Psoas muscle (tissue), 8 donors: ENCODE measurements around the gene FOXO1. TPM values are rescaled to one million over a fixed set of nuclear protein-coding genes. Genes with fewer than 3 reads are reported as not detected.

Experiments
- ATAC-seq, 4 donors: fragments of 200-7000 bp; cut with Tn5 transposase; one replicate each; pipeline ENCODE4 v1.9.1; 2020; ENCODE audit warnings: moderate library complexity in 3 of 4, mild to moderate bottlenecking in 2 of 4
- DNase-seq, 2 donors: peaks; one replicate each; pipeline ENCODE4 v3.0.0-alpha.2; 2020
- H3K27ac ChIP-seq: fragments of 200-600 bp; one replicate; pipeline ENCODE4 v1.8.0; 2022
- H3K27me3 ChIP-seq, 3 donors: fragments of 200-600 bp in 1 of 3; one replicate each; pipeline versions ENCODE4 v1.6.1 to v1.8.0; 2013 to 2022; ENCODE audit warnings: low read length in 2 of 3, mild to moderate bottlenecking in 2 of 3, moderate library complexity in 1 of 3; ENCODE audit not compliant: insufficient read depth in 3 of 3
- H3K36me3 ChIP-seq, 2 donors: fragments of 200-600 bp in 1 of 2; one replicate each; pipeline versions ENCODE4 v1.6.1 to v1.8.0; 2013 to 2022; ENCODE audit warnings: low read depth in 1 of 2, mild to moderate bottlenecking in 1 of 2, moderate library complexity in 1 of 2; ENCODE audit not compliant: insufficient read depth in 1 of 2
- H3K4me1 ChIP-seq: fragments of 200-600 bp; one replicate; pipeline ENCODE4 v1.8.0; 2022
- H3K4me3 ChIP-seq: fragments of 200-600 bp; one replicate; pipeline ENCODE4 v1.8.0; 2022; ENCODE audit warnings: mild to moderate bottlenecking
- H3K9me3 ChIP-seq: fragments of 200-600 bp; one replicate; pipeline ENCODE4 v1.8.0; 2022
- WGBS, 3 donors: extraction: QIAGEN DNeasy Blood & Tissue Kit; methylation state at CpG; one replicate each; pipeline versions ENCODE4 v1.1.6 to v1.1.7; 2013; 5-methylcytosine and 5-hydroxymethylcytosine counted together
- intact Hi-C, 2 donors: fragments of 100-400 bp; cut with DNase I; formaldehyde crosslinking; loops; one replicate each; pipeline versions ENCODE4 v1.11.0 to v1.14.2; 2022
- polyA plus RNA-seq, 3 donors: library from polyadenylated mRNA; stranded (reverse); fragments of 200-250 nt; gene quantifications; one replicate each; pipeline ENCODE4 v1.2.3, GENCODE V29; 2013
- total RNA-seq, 4 donors: library from RNA; stranded (reverse); fragmentation: NEBNext Ultra II Directional in 2 of 4; extraction: Animal tissue kit (Norgen Biotek cat#: 25700) in 2 of 4; gene quantifications; one replicate each; pipeline versions ENCODE4 v1.2.1 to v1.2.4, GENCODE V29; 2021 to 2023
- TF ChIP-seq, protein P1 (sequence below): fragments of 200-600 bp; IDR thresholded peaks from one replicate; pipeline ENCODE4 v1.8.0; 2022; ENCODE audit warnings: antibody characterized with exemption
- donor health status: healthy with polysubstance abuse.
- donor health status: DM: no; HTN: no; CAD: no; lungs with moderate emphysema.
- donor health status: Bipolar disorder and iron deficiency.
- donor health status: healthy.
- donor health status: DM: yes; HTN: yes; CAD: no.
- donor health status: DM: no; HTN: no; CAD: no.
- donor health status: DM: no; HTN: no; CAD: no.
- donor health status: DM: yes; HTN: yes; CAD: no.

The FOXO1 gene
- total and polyA plus RNA-seq, 7 donors, result 23.8 to 160 (median 68.3) TPM

GRCh38 chr13:40673414-40673813 lies 7.0 kb upstream of the FOXO1 start:
- Histone ChIP-seq H3K36me3 (no peaks in the 10 kb centered on the region), H3K27ac (peak overlapping the region; percentile 4), H3K27me3 (no peaks in the 10 kb centered on the region), H3K9me3 (no peaks in the 10 kb centered on the region), H3K4me3 (no peak overlapping the region), H3K4me1 (peaks cover 17% of the 10 kb centered on the region)
- intact Hi-C loops, result no loop called here
- no peak for DNase-seq
- no peak for ATAC-seq
- TF ChIP-seq, protein P1, sequence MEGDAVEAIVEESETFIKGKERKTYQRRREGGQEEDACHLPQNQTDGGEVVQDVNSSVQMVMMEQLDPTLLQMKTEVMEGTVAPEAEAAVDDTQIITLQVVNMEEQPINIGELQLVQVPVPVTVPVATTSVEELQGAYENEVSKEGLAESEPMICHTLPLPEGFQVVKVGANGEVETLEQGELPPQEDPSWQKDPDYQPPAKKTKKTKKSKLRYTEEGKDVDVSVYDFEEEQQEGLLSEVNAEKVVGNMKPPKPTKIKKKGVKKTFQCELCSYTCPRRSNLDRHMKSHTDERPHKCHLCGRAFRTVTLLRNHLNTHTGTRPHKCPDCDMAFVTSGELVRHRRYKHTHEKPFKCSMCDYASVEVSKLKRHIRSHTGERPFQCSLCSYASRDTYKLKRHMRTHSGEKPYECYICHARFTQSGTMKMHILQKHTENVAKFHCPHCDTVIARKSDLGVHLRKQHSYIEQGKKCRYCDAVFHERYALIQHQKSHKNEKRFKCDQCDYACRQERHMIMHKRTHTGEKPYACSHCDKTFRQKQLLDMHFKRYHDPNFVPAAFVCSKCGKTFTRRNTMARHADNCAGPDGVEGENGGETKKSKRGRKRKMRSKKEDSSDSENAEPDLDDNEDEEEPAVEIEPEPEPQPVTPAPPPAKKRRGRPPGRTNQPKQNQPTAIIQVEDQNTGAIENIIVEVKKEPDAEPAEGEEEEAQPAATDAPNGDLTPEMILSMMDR, result no peak

DNA sequence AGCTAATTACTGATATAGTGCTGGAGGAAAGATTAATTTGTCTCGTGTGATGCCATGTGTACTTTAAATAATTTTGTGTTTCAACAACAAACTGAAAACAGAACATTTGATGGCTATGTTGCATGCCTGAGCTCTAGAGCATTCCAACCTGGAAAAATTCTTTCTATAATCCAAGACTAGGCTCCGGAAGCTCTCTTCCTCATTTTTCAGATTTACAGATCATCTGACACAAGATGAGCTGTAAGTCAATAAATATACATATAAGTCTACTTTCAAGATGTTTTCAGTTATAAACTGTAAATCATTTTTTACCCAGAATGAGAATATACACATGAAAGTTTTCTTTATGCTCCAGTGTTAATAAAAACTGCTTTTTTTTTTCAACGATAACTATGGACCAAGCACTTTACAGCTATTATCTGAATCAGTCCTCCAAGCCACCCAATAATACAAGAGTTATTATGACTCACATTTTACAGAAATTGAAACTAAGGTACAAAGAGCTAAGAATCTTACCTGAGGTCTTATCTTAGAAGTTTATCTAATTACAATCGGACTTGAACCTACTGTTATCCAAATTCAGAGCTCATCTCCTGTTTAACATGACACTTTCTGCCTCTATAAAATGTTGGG lies 6.4 kb upstream of the FOXO1 start:
- TF ChIP-seq, protein P1, result no peak
- Histone ChIP-seq H3K9me3 (no peaks in the 10 kb centered on the region), H3K4me3 (no peak overlapping the region), H3K4me1 (peaks cover 23% of the 10 kb centered on the region), H3K27me3 (no peaks in the 10 kb centered on the region), H3K36me3 (no peaks in the 10 kb centered on the region), H3K27ac (peak overlapping the region; percentile 4)
- intact Hi-C loops, result no loop called here
- ATAC-seq (no peak), DNase-seq (no peak)
- WGBS, 3 donors, result 51 to 62% (median 60%) methylated on average over 4 of the region's 4 CpGs

- H3K4me3 ChIP-seq, result no peak overlapping the region
- TF ChIP-seq, protein P1, result no peak
- no peak overlapping the region for H3K27ac ChIP-seq
- H3K27me3 ChIP-seq, result no peaks in the 10 kb centered on the region
- no peaks in the 10 kb centered on the region for H3K9me3 ChIP-seq
- ATAC-seq (peak in 1 of 4 donors; percentile 41), DNase-seq (no peak)
- no peaks in the 10 kb centered on the region for H3K36me3 ChIP-seq
- intact Hi-C loops, result no loop called here
- 31 to 56% (median 46%) methylated on average over 1 of the region's 1 CpG for WGBS, 3 donors
- peaks cover 26% of the 10 kb centered on the region for H3K4me1 ChIP-seq
These were observed 5.7 kb upstream of the FOXO1 start for GRCh38 chr13:40671956-40672764.

- no peaks in the 10 kb centered on the region for H3K27me3 ChIP-seq
- peaks cover 26% of the 10 kb centered on the region for H3K4me1 ChIP-seq
- H3K9me3 ChIP-seq, result no peaks in the 10 kb centered on the region
- no peaks in the 10 kb centered on the region for H3K36me3 ChIP-seq
- no peak overlapping the region for H3K27ac ChIP-seq
- intact Hi-C loops, result no loop called here
- H3K4me3 ChIP-seq, result no peak overlapping the region
- ATAC-seq, result no peak
- 88 to 92% (median 91%) methylated on average over 2 of the region's 2 CpGs for WGBS, 3 donors
- TF ChIP-seq, protein P1, result no peak
- DNase-seq, result no peak
These were observed 3.9 kb upstream of the FOXO1 start for GRCh38 chr13:40670307-40670706.
